ENCODE results near the gene PTPRH.

The PTPRH gene

GRCh38 chr19:55208880-55209692, at the start of gene PTPRH:
Gene PTPRH (minus strand): TSS chr19:55209501. CDS start chr19:55209433, 68 bp downstream.
- DNase-seq (ENCODE audit: low read depth in 4 of 4, low spot score in 1 of 4): no peak

- peak in 1 of 4 experiments; percentile 40 for DNase-seq (ENCODE audit: low read depth in 4 of 4, low spot score in 1 of 4)
Measured at GRCh38 chr19:55258476-55258827, 49.2 kb upstream of the PTPRH start.

DNA sequence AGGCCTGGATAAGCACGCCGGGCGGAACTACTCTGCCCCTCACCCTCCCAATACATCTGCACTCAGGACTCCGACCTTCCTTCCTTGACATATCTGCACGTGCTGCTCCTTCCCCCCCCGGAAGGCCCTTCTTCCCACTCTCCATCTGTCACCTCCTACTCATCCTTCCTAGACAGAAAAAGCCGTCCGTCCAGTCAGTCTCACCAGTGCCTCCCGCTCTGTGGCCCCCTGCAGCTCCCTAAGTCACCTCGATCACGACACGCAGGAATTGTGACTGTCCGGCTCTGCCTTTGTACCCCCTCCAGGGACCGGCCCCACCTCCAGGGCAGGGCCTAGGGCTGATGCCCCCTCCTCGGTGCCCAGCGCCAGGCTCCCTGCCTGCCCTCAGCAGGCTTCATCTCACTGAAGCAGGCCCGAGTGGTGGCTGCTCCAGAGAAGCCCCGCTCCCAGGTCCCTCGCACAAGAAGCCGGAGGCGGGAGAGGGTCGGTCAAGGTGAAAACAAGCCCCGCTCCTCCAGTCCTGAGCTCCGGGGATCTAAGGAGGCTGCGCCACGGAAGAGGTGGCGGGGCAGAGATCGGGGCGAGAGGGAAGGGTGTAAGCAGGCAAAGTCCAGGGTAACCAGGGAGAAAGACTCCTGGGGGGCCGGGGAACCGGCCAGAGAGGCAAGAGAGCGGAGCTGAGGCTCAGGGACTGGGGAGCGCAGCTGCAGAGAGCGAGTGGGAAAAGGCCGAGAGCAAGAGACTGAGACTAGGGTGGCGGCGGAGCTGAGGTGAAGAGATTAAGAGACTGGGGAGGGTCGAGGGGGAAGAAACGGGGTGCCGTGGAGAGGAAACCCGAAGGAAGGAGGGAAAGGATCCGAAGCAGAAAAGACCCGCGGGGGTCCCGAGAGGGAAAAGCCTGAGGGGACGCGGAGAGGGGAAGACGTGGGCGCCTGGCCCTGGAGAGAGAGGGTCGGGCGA, 48.4 kb upstream of the PTPRH start:
- peak in 1 of 4 experiments; percentile 25 for DNase-seq (ENCODE audit: low read depth in 4 of 4, low spot score in 1 of 4)

- DNase-seq (ENCODE audit: low read depth in 4 of 4, low spot score in 1 of 4): no peak
Measured at GRCh38 chr19:55256562-55257460, 47.5 kb upstream of the PTPRH start.

- DNase-seq (ENCODE audit: low read depth in 4 of 4, low spot score in 1 of 4): peak in 2 of 4 experiments; percentile 27 to 64
Measured at GRCh38 chr19:55255618-55256423, 46.5 kb upstream of the PTPRH start.

GRCh38 chr19:55254625-55254977, 45.3 kb upstream of the PTPRH start:
- DNase-seq (ENCODE audit: low read depth in 4 of 4, low spot score in 1 of 4): no peak

GRCh38 chr19:55253842-55254624, 44.7 kb upstream of the PTPRH start:
- DNase-seq (ENCODE audit: low read depth in 4 of 4, low spot score in 1 of 4): peak in 1 of 4 experiments; percentile 33

GRCh38 chr19:55252760-55253663, 43.7 kb upstream of the PTPRH start:
- no peak for DNase-seq (ENCODE audit: low read depth in 4 of 4, low spot score in 1 of 4)

GRCh38 chr19:55251341-55252081, 42.2 kb upstream of the PTPRH start:
- no peak for DNase-seq (ENCODE audit: low read depth in 4 of 4, low spot score in 1 of 4)

- DNase-seq (ENCODE audit: low read depth in 4 of 4, low spot score in 1 of 4): no peak
Measured at GRCh38 chr19:55250262-55251036, 41.1 kb upstream of the PTPRH start.

DNA sequence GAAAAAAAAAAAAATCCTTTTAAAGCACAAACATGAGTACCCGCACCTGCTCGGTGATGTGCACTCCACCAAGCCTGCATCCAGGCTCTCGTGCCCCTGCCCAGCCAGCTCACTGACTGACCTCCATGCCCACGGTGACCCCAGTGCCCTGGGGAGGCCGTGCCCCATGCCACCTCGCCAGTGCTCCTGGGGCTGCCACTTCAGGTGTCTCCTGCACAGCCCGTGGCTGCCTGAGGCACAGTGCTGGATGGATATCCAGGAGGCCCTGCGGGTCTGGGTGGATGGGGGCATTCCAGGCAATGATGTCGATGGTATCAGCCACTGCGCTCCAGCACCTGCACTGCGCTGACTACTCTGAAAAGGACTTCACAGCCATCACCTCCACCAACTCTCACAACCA, 40.5 kb upstream of the PTPRH start:
- DNase-seq (ENCODE audit: low read depth in 4 of 4, low spot score in 1 of 4): no peak

- no peak for DNase-seq (ENCODE audit: low read depth in 4 of 4, low spot score in 1 of 4)
Measured at GRCh38 chr19:55248704-55249103, 39.4 kb upstream of the PTPRH start.

GRCh38 chr19:55248166-55248675, 38.9 kb upstream of the PTPRH start:
- DNase-seq (ENCODE audit: low read depth in 4 of 4, low spot score in 1 of 4): no peak

- DNase-seq (ENCODE audit: low read depth in 4 of 4, low spot score in 1 of 4): no peak
Measured at GRCh38 chr19:55247621-55248099, 38.4 kb upstream of the PTPRH start.

DNA sequence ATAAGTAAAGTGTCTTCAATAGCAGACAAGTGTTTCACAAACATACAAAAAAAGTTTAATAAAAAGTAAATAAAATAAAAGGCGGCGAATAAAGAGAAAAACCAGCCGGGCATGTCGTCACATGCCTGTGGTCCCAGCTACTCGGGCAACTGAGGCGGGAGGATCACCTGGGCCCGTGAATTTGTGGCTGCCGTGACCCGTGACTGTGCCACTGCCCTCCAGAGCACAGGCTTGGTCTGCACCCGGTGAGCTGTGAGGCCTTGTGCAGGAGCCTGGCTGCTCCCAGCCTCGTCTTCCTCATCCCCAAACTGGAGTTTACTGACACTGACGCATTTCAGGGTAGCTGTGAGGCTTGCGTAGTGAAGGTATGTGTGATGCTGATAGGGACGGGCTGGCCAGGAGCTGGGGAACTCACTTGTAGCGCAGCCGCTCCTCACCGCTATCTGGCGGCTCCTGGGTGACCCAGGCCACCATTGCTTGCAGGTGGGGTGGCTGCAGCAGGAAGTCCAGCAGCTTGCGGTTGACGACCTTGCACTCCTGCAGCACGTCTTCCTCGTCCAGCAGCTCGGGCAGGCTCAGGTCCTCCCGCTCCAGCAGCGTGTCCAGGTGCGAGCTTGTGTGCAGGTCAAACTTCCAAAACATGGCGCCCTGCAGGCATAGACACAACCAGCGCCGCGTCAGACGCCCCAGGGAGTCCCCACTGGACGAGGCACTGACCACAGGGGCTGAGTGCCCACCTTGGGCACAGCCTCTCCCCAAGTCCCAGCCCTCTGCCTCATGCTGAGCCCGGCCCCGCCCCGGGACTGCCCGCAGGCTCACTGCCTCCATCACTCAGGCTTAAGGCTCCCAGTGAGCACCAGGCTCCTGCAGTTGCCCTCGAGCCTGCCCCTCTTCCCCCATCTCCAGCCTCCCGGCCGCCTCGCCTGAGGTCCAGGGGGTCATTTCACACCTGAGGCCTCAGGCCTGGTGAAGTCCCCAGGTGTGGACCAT, 37.5 kb upstream of the PTPRH start:
- no peak for DNase-seq (ENCODE audit: low read depth in 4 of 4, low spot score in 1 of 4)

Measured in stimulated activated CD4-positive, alpha-beta T cell treated with anti-CD3 and anti-CD28 coated beads, Interleukin-1b, Interleukin-23, amount 100 ng/mL, for 24 hours (primary cell).